Liver (tissue), 9 donors: ENCODE results near the gene COL12A1. TPM values are rescaled to one million over a fixed set of nuclear protein-coding genes. Genes with fewer than 3 reads are reported as not detected.

Source experiments
- DNase-seq: peaks from one replicate; pipeline ENCODE4 v3.0.0-alpha.2; 2017; ENCODE audit warnings: low spot score
- H3K27ac ChIP-seq, 2 donors: one replicate each; pipeline ENCODE4 v1.7.0; 2013; ENCODE audit warnings: inconsistent platforms in 2 of 2, low read length in 2 of 2, control low read depth in 1 of 2, low read depth in 1 of 2, mild to moderate bottlenecking in 1 of 2
- H3K27me3 ChIP-seq, 4 donors: one replicate each; pipeline versions ENCODE4 v1.6.1 to v1.7.0; 2013; ENCODE audit warnings: low read length in 3 of 4, inconsistent platforms in 1 of 4, mild to moderate bottlenecking in 1 of 4, moderate library complexity in 1 of 4; ENCODE audit not compliant: control insufficient read depth in 4 of 4, insufficient read depth in 4 of 4
- H3K36me3 ChIP-seq, 4 donors: one replicate each; pipeline versions ENCODE4 v1.6.1 to v1.7.0; 2013; ENCODE audit warnings: low read length in 3 of 4, mild to moderate bottlenecking in 3 of 4, low read depth in 1 of 4, moderate library complexity in 1 of 4; ENCODE audit not compliant: control insufficient read depth in 4 of 4, insufficient read depth in 3 of 4
- H3K4me1 ChIP-seq, 4 donors: one replicate each; pipeline versions ENCODE4 v1.6.1 to v1.7.0; 2013; ENCODE audit warnings: low read length in 3 of 4, mild to moderate bottlenecking in 3 of 4, moderate library complexity in 1 of 4; ENCODE audit not compliant: control insufficient read depth in 4 of 4, insufficient read depth in 4 of 4
- H3K4me3 ChIP-seq, 3 donors: one replicate each; pipeline versions ENCODE4 v1.6.1 to v1.7.0; 2013; ENCODE audit warnings: low read length in 3 of 3, control low read depth in 1 of 3, low read depth in 1 of 3, mild to moderate bottlenecking in 1 of 3
- H3K9ac ChIP-seq, 2 donors: one replicate each; pipeline ENCODE4 v1.7.0; 2013; ENCODE audit warnings: low read length in 2 of 2, mild to moderate bottlenecking in 2 of 2, moderate library complexity in 2 of 2, control low read depth in 1 of 2, low read depth in 1 of 2
- H3K9me3 ChIP-seq, 4 donors: one replicate each; pipeline versions ENCODE4 v1.6.1 to v1.7.0; 2013; ENCODE audit warnings: low read length in 3 of 4; ENCODE audit not compliant: control insufficient read depth in 4 of 4
- EGR1 ChIP-seq, 2 donors: IDR thresholded peaks; 2 replicates each; pipeline ENCODE4 v1.6.1; 2016 to 2018; ENCODE audit warnings: antibody characterized with exemption in 2 of 2, low read depth in 2 of 2
- FOXA1 ChIP-seq: IDR thresholded peaks from 2 replicates; pipeline ENCODE4 v1.6.1; 2016; ENCODE audit warnings: antibody characterized with exemption
- FOXA2 ChIP-seq: IDR thresholded peaks from 2 replicates; pipeline ENCODE4 v1.6.1; 2016; ENCODE audit warnings: antibody characterized with exemption
- GABPA ChIP-seq, 2 donors: IDR thresholded peaks in 1 of 2; conservative IDR thresholded peaks in 1 of 2; 2 replicates each; pipeline ENCODE4 v1.6.1; 2016; ENCODE audit warnings: antibody characterized with exemption in 2 of 2, mild to moderate bottlenecking in 1 of 2, moderate library complexity in 1 of 2
- HNF4A ChIP-seq, 2 donors: conservative IDR thresholded peaks; 2 replicates each; pipeline ENCODE4 v1.6.1; 2016; ENCODE audit warnings: antibody characterized with exemption in 2 of 2, mild to moderate bottlenecking in 2 of 2
- HNF4G ChIP-seq: IDR thresholded peaks from 2 replicates; pipeline ENCODE4 v1.6.1; 2016; ENCODE audit warnings: antibody characterized with exemption
- JUND ChIP-seq, 2 donors: IDR thresholded peaks; 2 replicates each; pipeline ENCODE4 v1.6.1; 2016; ENCODE audit warnings: antibody characterized with exemption in 2 of 2
- NR2F2 ChIP-seq: IDR thresholded peaks from 2 replicates; pipeline ENCODE4 v1.6.1; 2016; ENCODE audit warnings: antibody characterized with exemption
- RAD21 ChIP-seq, 2 donors: IDR thresholded peaks; 2 replicates each; pipeline ENCODE4 v1.6.1; 2016; ENCODE audit warnings: antibody characterized with exemption in 2 of 2, mild to moderate bottlenecking in 2 of 2
- RXRA ChIP-seq, 2 donors: IDR thresholded peaks; 2 replicates each; pipeline ENCODE4 v1.6.1; 2017 to 2018; ENCODE audit warnings: antibody characterized with exemption in 2 of 2, mild to moderate bottlenecking in 1 of 2
- SP1 ChIP-seq: IDR thresholded peaks from 2 replicates; pipeline ENCODE4 v1.6.1; 2018; ENCODE audit warnings: antibody characterized with exemption, mild to moderate bottlenecking
- TAF1 ChIP-seq: conservative IDR thresholded peaks from 2 replicates; pipeline ENCODE4 v1.6.1; 2016; ENCODE audit warnings: antibody characterized with exemption, mild to moderate bottlenecking
- YY1 ChIP-seq: IDR thresholded peaks from 2 replicates; pipeline ENCODE4 v1.6.1; 2016; ENCODE audit warnings: antibody characterized with exemption, mild to moderate bottlenecking
- polyA plus RNA-seq, 2 donors: library from polyadenylated mRNA; stranded (reverse) in 1 of 2; unstranded in 1 of 2; fragments of 200-250 nt in 1 of 2; fragments of >200 nt in 1 of 2; fragmentation: Nextera tagmentation in 1 of 2; extraction: Ambion mirVana in 1 of 2; gene quantifications; one replicate each; pipeline versions ENCODE4 v1.2.1 to v1.2.3, GENCODE V29; 2013 to 2015
- total RNA-seq, 2 donors: library from RNA; depleted of rRNA; stranded (reverse); fragments of >200 nt; gene quantifications; one replicate each; pipeline ENCODE4 v1.2.3, GENCODE V29; 2014
- TF ChIP-seq, protein P1 (sequence below): fragments of 150-350 bp; IDR thresholded peaks from 2 replicates; pipeline ENCODE4 v1.5.1; 2017; ENCODE audit warnings: improper control_type of control experiment, low read depth, low read length; ENCODE audit not compliant: missing input control
- TF ChIP-seq, protein P2 (sequence below): IDR thresholded peaks from 2 replicates; pipeline ENCODE4 v1.6.1; 2016; ENCODE audit warnings: antibody characterized with exemption
- TF ChIP-seq, protein P3 (sequence below): IDR thresholded peaks from 2 replicates; pipeline ENCODE4 v1.6.1; 2016; ENCODE audit warnings: antibody characterized with exemption
- TF ChIP-seq, protein P4 (sequence below): IDR thresholded peaks from 2 replicates; pipeline ENCODE4 v1.6.1; 2016; ENCODE audit warnings: antibody characterized with exemption
- TF ChIP-seq, protein P5 (sequence below): IDR thresholded peaks from 2 replicates; pipeline ENCODE4 v1.6.1; 2016; ENCODE audit warnings: antibody characterized with exemption, mild to moderate bottlenecking
- donor health status: healthy.
- donor health status: healthy.
- donor health status: healthy.
- donor health status: healthy.
- donor health status: healthy.

COL12A1 gene
- total and polyA plus RNA-seq, 4 donors: 0.15 to 5.1 (median 1.8) TPM

DNA sequence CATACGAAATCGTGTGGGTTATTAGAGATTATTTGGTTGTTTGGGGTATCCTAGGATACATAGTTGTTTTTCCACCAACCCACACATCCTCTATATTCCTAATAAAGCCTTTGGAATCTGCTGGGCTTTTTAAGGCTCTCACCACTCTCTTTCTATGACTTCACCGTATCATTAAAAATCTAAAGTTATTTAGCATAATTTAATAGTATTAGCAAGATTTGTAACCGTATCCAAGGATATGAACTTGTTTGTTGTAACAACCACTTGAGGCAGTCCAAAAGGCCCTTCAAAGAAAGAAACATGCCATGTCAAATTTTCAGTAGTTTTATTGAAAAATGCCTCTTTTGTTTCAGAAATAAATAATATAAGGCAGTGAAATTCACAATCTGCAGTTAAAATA, 121.8 kb downstream of the COL12A1 start (continued):
- no peak for TF ChIP-seq HNF4A (conservative IDR thresholded peaks at IDR 0.05)
- TF ChIP-seq RAD21 (IDR thresholded peaks at IDR 0.05): no peak
- no peak for TF ChIP-seq TAF1
- TF ChIP-seq SP1: no peak

DNA sequence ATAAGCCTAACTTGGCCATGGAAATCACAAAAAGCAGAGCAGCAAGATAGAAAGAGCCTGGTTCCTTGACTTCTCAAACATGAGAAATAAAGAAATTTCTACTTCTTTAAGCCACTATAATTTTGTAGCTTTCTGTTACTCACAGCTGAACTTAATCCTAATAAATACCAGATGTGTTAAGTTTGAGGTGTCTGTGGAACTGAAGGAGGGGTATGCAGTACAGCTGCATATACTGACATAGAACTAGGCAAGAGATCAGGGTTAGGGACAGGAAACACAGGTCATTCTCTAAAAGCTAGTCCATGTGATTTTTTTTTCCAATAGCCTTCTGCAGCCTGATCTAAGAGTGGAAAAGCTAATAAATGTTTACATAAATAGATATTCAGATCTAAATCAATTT, 123.9 kb downstream of the COL12A1 start:
- no peaks in the 10 kb centered on the region for H3K9me3 ChIP-seq
- no peak overlapping the region for H3K27ac ChIP-seq
- no peak overlapping the region for H3K9ac ChIP-seq
- H3K4me1 ChIP-seq: peaks cover 0 to 16% (median 10%) of the 10 kb centered on the region in 4 donors
- no peak overlapping the region for H3K4me3 ChIP-seq
- no peak for DNase-seq
- peaks cover 0 to 7% (median 0%) of the 10 kb centered on the region in 4 donors for H3K27me3 ChIP-seq
- TF ChIP-seq, protein P1, sequence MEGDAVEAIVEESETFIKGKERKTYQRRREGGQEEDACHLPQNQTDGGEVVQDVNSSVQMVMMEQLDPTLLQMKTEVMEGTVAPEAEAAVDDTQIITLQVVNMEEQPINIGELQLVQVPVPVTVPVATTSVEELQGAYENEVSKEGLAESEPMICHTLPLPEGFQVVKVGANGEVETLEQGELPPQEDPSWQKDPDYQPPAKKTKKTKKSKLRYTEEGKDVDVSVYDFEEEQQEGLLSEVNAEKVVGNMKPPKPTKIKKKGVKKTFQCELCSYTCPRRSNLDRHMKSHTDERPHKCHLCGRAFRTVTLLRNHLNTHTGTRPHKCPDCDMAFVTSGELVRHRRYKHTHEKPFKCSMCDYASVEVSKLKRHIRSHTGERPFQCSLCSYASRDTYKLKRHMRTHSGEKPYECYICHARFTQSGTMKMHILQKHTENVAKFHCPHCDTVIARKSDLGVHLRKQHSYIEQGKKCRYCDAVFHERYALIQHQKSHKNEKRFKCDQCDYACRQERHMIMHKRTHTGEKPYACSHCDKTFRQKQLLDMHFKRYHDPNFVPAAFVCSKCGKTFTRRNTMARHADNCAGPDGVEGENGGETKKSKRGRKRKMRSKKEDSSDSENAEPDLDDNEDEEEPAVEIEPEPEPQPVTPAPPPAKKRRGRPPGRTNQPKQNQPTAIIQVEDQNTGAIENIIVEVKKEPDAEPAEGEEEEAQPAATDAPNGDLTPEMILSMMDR: no peak
- TF ChIP-seq JUND (IDR thresholded peaks at IDR 0.05) (no peak), YY1 (no peak), FOXA1 (no peak), FOXA2 (no peak), HNF4G (no peak), RAD21 (IDR thresholded peaks at IDR 0.05) (no peak), SP1 (no peak), RXRA (IDR thresholded peaks at IDR 0.05) (no peak), NR2F2 (no peak), HNF4A (conservative IDR thresholded peaks at IDR 0.05) (no peak), EGR1 (IDR thresholded peaks at IDR 0.05; ENCODE audit: low read depth in 2 of 2) (no peak), GABPA (IDR thresholded peaks at IDR 0.05 in 1 of 2, conservative IDR thresholded peaks at IDR 0.05 in 1 of 2) (no peak), TAF1 (no peak)
- TF ChIP-seq, protein P2, sequence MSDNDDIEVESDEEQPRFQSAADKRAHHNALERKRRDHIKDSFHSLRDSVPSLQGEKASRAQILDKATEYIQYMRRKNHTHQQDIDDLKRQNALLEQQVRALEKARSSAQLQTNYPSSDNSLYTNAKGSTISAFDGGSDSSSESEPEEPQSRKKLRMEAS: no peak
- TF ChIP-seq, protein P3, sequence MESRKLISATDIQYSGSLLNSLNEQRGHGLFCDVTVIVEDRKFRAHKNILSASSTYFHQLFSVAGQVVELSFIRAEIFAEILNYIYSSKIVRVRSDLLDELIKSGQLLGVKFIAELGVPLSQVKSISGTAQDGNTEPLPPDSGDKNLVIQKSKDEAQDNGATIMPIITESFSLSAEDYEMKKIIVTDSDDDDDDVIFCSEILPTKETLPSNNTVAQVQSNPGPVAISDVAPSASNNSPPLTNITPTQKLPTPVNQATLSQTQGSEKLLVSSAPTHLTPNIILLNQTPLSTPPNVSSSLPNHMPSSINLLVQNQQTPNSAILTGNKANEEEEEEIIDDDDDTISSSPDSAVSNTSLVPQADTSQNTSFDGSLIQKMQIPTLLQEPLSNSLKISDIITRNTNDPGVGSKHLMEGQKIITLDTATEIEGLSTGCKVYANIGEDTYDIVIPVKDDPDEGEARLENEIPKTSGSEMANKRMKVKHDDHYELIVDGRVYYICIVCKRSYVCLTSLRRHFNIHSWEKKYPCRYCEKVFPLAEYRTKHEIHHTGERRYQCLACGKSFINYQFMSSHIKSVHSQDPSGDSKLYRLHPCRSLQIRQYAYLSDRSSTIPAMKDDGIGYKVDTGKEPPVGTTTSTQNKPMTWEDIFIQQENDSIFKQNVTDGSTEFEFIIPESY: no peak
- TF ChIP-seq, protein P4, sequence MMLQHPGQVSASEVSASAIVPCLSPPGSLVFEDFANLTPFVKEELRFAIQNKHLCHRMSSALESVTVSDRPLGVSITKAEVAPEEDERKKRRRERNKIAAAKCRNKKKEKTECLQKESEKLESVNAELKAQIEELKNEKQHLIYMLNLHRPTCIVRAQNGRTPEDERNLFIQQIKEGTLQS: no peak
- TF ChIP-seq, protein P5, sequence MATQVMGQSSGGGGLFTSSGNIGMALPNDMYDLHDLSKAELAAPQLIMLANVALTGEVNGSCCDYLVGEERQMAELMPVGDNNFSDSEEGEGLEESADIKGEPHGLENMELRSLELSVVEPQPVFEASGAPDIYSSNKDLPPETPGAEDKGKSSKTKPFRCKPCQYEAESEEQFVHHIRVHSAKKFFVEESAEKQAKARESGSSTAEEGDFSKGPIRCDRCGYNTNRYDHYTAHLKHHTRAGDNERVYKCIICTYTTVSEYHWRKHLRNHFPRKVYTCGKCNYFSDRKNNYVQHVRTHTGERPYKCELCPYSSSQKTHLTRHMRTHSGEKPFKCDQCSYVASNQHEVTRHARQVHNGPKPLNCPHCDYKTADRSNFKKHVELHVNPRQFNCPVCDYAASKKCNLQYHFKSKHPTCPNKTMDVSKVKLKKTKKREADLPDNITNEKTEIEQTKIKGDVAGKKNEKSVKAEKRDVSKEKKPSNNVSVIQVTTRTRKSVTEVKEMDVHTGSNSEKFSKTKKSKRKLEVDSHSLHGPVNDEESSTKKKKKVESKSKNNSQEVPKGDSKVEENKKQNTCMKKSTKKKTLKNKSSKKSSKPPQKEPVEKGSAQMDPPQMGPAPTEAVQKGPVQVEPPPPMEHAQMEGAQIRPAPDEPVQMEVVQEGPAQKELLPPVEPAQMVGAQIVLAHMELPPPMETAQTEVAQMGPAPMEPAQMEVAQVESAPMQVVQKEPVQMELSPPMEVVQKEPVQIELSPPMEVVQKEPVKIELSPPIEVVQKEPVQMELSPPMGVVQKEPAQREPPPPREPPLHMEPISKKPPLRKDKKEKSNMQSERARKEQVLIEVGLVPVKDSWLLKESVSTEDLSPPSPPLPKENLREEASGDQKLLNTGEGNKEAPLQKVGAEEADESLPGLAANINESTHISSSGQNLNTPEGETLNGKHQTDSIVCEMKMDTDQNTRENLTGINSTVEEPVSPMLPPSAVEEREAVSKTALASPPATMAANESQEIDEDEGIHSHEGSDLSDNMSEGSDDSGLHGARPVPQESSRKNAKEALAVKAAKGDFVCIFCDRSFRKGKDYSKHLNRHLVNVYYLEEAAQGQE: no peak
- no peaks in the 10 kb centered on the region for H3K36me3 ChIP-seq
